Stimulated activated CD4-positive, alpha-beta T cell treated with anti-CD3 and anti-CD28 coated beads, Interleukin-1b, Interleukin-23, amount 100 ng/mL, for 1 hour (primary cell): ENCODE results near the gene HERC6.
"Not testable (repeated sequence)": the region's sequence is repeated elsewhere in the genome, so short reads cannot be mapped to it uniquely, and the experiment has no call there.

Experiments
- DNase-seq, 2 donors: peaks; one replicate each; pipeline ENCODE4 v3.0.0-alpha.2; 2020; ENCODE audit warnings: low read depth in 2 of 2

HERC6 gene

DNA sequence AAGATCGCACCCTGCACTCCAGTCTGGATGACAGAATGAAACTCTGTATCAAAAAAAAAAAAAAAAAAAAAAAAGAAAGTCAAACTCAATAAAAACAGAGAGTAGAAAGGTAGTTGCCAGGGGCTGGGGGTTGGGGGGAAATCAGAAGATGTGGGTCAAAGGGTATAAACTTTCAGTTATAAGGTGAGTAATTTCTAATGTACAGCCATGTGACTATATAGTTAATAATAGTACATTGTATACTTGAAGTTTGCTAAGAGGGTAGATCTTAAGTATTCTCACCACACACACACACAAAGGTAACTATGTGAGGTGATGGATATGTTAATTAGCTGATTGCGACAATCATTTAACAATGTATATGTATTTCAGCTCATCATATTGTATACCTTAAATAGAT is 11.5 kb downstream of the HERC6 start:
- DNase-seq: no peak

DNA sequence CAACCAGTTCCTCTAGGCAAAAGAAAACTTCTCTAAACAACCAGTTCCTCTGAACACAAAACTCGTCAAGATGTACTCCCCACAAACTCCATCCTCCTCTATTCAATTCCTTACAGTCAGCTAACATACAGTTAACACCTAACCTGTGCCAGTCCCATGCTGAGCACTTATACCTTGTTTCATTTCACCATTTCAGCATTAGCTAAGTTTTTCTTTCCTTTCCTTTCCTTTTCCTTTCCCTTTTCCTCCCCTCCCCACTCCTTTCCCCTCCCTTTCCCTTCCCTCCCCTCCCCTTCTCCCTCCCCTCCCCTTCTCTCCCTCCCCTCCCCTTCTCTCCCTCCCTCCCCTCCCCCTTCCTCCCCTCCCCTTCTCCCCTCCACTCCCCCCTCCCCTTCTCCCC is 13.1 kb downstream of the HERC6 start:
- no peak for DNase-seq

DNA sequence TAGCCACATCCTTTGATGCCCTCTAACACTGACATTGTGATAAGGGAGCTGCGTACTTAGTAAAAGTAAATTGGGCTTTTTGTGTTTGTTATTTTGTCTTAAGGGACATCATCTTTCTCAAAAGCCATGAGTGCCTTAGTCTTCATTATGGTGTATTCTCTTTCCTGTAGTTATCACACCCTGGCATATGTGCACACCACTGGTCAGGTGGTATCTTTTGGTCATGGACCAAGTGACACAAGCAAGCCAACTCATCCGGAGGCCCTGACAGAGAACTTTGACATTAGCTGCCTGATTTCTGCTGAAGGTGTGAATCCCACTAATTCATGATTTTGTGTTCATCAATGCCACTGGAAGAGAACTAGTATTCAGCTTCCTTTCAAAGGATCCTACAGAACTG is 18.0 kb downstream of the HERC6 start:
- DNase-seq: no peak

DNA sequence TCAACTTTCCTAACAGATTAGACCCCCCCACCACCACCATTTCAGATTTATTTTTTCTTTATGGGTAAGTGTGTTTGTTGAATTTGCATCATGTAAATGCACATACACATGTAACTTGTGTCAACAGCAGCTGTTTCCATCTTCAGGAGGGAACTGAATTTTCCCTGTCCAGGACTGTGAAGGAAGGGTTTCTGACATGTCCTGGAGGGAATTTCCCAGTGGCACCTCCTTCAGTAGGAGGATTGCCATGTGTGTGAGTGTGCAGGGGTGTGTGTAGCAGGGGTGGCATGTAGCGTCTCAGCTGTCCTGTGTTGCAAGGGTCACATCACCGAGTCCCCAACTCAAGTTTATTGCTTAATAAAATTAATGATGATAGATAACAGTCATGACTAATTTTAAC is 19.7 kb downstream of the HERC6 start:
- no peak for DNase-seq

DNA sequence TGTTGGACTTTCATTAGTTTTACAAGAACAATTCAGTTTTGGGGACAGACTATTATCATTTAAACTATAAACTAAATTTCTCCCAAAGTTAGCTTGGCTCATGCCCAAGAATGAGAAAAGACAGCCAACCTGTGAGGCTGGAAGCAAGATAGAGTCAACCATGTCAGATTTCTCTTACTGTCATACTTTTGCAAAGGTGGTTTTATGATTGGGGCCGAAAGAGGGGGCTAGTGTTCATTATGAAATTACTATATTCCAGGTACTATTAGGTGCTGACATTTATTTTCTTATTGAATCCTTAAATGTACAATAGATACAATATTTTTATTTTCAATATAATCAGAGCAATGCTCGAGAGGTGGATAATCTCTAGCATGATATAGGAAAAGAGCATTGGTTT is 30.6 kb downstream of the HERC6 start:
- no peak for DNase-seq

DNA sequence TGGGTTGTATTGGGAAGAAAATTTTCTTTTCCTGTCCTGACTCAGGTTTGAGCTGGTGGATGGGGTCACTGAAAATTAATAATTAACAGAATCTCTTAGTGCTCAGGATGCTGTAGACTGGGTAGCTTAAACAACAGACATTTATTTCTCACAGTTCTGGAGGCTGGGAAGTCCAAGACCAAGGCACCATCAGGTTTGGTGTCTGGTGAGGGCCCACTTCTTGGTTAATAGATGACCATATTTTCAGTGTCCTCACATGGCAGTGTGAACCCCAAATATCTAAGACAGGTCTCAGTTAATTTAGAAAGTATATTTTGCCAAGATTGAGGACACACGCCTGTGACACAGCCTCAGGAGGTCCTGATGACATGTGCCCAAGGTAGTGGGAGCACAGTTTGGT is 31.1 kb downstream of the HERC6 start:
- no peak for DNase-seq

DNA sequence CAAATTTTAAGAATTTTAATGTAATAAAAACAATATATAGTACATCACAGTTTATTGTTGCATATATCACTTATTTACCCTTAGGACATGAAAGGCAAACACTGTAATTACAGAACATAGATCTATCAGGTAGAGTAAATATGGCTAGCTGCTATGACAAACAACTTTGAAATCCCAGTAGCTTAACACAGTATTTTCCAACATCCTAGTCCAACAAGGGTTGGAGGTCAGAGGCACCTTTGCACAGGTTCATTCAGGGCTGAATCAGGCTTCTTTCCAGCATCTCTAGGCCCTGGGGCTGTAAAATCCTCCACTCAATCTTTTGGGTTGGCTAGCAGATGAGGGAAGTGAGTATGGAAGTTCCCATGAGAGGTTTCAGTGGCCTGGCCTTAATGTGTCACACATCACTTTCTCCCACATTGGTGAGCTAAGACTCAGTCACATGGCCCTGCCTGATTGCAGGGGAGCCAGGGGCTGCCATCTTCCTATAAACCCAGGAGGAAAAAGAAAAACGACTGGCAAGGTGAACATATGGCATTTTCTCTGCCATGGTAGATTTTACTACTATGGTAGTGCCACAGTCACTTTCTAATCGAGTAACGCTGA is 32.9 kb downstream of the HERC6 start:
- DNase-seq: no peak

DNA sequence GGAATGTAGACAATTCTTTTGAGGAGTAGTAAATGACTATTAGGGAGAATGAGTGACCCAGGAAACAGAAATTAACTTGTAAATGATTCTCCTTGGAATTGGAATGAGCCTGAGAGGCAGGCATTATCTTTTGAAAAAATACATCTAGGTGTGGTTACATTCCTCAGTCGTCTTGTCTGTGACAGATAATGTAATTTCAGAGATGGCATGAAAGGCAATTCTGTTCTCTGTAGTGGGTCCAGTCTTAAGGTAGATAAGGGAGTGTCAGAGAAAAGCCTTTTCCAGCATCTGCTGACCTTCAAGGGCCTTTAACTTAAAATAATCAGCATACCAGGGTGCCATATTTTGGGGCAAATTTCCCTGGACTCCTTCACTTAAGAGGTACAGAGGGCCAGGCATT is 35.1 kb downstream of the HERC6 start:
- no peak for DNase-seq

DNA sequence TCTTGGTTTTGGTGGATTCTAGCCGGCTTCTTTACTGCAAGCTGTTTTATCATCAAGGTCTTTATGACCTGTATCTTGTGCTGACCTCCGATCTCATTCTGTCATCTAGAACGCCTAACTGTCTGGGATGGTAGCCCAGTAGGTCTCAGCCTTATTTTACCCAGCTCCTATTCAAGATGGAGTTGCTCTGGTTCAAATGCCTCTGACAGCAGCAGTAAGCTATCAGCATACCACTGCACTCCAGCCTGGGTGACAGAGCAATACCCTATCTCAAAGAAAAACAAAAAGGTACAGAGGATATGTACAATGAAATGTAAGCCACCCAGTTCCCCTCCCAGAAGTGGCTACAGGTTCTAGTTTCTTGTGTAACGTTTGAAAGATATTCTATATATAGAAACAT is 36.1 kb downstream of the HERC6 start:
- no peak for DNase-seq

DNA sequence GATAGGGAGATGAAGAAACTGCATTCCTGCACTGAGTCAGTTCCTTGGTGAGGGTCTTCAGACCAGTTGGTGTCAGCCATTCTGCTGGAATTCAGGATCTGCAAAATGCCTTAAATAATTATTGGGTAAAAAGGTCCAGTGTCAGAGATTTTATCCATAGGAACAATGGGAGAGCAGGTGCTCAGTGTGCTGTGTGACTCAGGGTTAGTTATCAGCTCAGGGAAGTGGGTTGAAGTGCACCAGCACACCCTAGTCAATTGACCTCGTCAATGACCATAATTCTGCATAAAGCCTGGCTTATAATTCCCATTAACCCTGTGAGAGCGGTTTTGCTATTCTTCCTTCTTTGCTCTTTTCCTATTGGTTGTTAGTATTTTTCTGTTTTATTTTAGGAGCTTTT is 37.3 kb downstream of the HERC6 start:
- no peak for DNase-seq

DNA sequence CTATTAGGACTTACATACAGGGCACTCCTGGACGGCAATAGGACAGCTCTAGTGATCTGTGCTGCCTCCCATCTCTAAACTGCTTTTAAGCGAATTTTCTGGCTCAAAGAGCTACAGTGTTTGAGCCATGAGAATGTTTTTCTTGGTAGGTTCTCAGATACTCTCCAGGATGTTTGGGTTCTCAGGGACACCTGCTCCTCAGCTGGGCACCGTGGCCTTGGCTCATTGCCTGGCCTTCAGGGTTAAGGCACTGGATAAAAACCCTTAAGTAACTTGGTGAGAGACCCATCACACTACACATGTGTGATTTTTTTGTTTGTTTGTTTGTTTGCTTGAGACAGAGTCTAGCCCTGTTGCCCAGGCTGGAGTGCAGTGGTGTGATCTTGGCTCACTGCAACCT is 39.8 kb downstream of the HERC6 start:
- DNase-seq: no peak

DNA sequence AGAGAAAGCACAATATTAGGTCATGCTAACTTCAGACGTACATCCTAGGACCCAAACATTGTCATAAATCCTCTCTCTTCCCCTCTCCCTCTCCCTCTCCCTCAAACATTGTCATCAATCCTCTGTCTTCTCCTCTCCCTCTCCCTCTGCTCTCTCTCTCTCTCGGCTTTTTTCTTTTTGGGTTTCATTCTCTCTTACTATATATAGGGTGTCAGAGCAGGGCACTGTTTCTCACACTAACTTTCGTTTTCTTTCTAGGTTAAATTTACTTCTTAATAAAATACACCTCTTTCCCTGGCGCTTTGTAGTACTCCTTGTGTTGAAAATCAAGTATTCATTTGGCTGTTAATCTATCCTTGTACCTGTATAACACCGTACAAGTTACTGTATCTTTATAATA is 41.2 kb downstream of the HERC6 start:
- DNase-seq: no peak

DNA sequence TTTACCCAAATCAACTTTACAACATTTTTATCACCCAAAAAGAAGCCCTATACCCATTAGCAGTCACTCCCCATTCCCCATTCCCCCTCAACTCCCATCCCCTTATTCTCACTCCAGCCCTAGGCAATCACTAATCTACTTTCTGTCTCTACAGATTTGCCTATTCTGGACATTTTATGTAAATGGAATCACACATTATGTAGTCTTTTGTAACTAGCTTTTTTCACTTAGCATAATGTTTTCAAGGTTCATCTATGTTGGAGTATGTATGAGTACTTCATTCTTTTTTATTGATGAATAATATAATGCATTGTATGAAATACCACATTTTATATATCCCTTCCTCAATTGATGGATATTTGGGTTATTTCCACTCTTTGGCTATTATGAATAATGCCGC is 42.2 kb downstream of the HERC6 start:
- DNase-seq: no peak

DNA sequence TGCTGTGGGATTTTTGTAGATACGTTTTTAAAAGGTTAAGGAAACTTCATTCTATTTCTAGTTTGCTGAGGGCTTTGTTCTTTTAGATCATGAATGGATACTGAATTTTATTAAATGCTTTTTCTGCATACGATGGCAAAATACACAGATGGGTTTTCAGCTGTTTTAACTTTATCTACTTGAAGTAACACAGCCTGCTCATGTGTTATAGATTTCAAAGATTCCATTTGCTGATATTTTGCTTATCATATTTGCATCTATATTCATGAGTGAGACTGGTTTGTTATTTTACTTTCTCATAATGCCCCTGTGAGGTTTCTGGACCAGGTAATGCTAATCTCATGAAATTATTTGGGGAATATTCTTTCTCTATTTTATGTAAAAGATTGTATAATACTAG is 43.8 kb downstream of the HERC6 start:
- no peak for DNase-seq

DNA sequence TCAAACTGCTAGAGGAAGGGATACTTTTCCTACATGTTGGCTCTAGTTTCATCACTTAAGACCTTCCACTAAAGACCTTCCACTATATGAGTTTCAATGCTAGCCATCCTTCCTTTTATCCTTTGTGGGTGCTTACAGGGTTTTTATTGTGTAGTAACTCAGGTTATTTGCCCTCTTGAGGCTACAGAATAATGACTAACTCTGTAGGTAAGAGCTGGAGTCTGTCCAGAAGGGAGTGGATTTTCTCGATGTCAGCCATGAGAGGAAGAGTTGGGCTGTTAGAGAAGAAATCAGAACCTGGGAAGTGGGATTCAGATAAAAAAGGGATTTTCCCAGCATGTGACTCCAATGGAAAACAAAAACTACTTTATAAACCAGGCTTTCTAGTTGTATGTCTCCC is 50.7 kb downstream of the HERC6 start:
- DNase-seq: no peak

DNA sequence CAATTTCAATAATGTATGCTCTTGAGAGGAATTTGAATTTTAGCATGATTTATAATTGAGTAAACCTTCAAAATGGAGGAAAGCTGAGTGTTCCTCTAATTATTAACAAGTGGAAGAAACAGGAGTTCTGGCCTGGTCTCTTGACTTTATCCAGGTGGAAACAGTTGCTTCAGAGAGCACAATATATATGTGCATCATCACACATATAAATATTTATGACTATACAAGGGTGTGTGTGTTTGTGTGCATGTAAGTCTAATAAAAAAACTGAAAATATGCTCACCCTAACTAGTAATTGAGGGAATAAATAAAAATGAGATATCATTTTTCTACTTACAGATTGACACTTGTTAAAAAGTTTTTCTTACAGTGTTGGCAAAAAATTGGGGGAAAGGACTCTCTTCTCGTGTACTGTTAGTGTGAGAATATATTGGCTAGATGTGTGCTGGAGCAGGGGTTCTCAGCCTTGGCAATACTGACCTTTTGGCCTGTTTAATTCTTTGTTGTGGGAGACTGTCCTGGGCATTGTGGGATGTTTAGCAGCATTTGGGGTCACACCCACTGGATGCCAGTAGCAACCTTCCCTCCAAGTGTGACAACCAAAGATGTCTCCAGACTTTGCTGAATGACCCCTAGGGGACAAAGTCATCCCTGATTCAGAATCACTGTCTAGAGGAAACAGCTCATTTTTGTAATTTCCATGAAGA is 57.5 kb downstream of the HERC6 start:
- no peak for DNase-seq

DNA sequence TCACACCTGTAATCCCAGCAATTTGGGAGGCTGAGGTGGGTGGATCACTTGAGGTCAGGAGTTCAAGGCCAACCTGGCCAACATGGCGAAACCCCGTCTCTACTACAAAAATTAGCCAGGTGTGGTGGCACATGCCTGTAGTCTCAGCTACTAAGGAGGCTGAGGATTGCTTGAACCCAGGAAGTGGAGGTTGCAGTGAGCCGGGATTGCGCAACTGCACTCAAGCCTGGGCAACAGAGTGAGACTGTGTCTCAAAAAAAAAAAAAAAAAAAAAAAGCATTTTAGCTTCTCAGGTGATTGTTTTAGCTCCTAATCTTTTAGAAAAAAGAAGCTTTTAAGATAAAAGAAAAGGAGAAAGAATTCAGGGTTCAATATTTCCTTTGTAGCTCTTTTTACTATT is 59.2 kb downstream of the HERC6 start:
- DNase-seq: not testable (repeated sequence)

DNA sequence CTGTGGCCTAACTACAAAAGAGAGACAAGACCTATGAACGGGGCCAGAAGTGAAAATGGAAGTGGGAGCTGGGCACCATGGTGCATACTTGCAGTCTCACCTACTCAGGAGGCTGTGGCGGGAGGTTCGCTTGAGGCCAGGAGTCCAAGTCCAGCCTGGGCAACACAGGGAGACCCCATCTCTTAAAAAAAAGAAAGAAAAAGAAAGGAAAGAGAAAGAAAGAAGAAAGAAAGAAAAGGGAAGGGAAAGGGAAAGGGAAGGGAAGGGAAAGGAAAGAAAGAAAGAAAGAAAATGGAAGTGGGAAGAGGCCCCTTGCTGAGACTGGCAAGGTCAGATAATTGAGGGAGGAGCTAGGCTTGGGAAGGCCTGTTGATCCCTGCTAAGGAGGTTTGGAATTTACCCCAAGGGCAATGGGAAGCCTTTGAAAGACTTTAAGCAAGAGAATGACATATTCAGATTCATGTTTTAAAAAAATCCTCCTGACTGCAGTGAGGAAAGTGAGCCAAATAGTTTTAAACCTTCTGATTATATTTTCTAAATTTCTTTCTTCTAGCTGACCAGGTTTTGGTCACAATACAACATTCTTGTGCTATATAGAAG is 60.6 kb downstream of the HERC6 start:
- no peak for DNase-seq

DNA sequence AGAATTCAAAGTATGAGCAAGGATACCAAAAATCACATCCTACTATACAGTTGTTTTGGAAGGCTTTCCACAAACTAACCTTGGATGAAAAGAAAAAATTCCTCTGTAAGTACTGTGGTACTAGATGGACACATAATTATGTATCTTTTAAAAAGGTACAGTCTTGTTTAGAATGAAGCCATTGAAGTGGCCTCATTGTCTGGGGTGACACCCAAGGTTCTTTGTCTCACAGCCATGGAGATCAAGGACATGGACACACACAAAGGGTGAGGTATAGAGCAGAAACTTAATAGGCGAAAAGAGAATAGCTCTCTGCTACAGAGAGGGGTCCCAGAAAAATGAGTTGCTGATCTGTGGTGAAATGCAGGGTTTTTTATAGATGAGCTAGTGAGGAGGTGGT is 61.5 kb downstream of the HERC6 start:
- DNase-seq: no peak

DNA sequence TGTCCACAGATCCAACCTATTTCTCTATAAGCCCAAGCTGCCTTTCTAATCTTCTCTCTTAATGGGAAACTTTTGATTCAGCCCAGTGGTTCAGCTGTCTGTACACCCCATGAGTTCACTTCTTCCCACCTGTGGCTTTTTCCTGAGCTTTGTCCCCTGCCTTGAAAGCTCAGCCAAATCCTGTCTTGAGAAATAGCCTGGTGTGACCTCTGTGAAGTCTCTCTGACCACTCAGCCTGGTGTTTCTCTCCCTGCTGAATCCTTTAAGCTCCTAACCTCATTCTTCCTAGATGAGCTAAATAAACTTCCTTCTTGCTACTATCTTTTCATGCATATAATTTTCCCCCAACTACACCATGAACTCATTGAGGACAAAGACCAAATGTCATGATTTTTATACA is 63.0 kb downstream of the HERC6 start:
- no peak for DNase-seq

DNA sequence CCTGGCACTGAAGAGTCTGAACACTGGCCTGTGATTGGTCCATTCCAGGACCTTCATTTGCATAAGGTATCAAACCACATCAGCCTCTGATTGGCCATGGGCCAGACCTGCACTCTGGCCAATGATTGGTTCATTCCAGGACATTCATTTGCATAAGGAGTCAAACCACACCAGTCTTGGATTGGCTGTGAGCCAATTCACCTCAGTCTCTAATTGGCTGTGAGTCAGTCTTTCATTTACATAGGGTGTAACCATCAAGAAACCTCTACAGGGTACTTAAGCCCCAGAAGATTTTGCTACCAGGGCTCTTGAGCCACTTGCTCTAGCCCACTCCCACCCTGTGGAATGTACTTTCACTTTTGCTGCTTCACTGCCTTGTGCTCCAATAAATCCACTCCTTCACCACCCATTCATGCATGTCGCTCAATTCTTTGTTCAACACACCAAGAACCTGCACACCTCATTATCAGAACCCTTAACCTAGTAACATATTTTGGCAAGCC is 64.1 kb downstream of the HERC6 start:
- no peak for DNase-seq

DNA sequence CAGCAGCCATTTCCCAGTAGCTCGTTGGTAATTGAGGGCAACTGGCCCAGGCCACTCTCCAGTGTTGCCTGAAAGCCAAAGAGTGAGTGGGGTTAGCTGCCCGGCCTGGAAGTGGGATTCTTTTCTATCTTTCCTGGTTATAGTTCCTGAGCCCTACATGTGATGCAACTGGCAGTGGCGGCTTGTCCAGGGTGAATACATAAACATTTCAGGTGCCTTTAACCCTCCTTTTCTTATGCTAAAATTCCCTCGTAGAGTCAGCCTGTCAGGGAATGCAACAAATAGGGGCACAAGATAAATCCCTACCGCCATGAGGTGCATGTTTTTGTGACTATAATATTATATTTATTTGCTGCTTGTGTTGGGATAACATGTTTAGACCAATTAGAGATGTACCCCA is 64.8 kb downstream of the HERC6 start:
- DNase-seq: no peak

DNA sequence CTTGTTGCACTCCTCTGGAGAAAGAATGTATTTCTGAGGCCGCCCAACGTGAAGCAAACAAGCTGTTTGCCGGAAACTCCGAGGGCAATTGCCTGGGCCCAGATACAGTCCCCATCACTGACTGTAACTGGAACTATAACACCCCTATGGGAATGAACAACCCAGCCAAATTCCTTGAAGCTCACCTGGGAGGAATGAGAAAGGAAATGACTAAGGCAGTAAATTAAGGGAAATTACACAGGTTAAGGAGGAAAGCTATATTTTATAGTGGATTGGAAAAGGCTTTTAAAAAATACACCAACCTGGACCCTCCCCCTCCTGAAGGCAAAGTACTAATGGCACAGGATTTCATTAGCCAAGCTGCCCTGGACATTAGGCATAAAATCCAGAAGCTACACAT is 66.6 kb downstream of the HERC6 start:
- DNase-seq: no peak
